HL-60 (cell line): ENCODE measurements around the gene PERP.

Source experiments
- DNase-seq, 2 experiments: peaks; one replicate each; pipeline ENCODE4 v3.0.0-alpha.2; 2010 to 2020; ENCODE audit warnings: low read depth in 1 of 2, low spot score in 1 of 2
- H3K27ac ChIP-seq: fragments of 250-450 bp; sonication (Bioruptor Pico); replicated peaks from 2 replicates; pipeline ENCODE4 v1.5.1; 2020; ENCODE audit warnings: mild to moderate bottlenecking, moderate library complexity
- H3K27me3 ChIP-seq: fragments of 250-450 bp; sonication (Bioruptor Pico); 2 replicates; pipeline ENCODE4 v1.5.1; 2021; ENCODE audit warnings: mild to moderate bottlenecking, moderate library complexity; ENCODE audit not compliant: insufficient read depth, poor library complexity, severe bottlenecking
- H3K4me3 ChIP-seq: replicated peaks from 2 replicates; pipeline ENCODE4 v1.5.1; 2011; ENCODE audit warnings: mild to moderate bottlenecking, control low read depth, low read length; ENCODE audit not compliant: insufficient read depth
- CTCF ChIP-seq: IDR thresholded peaks from one replicate; pipeline ENCODE4 v1.5.1; 2011; ENCODE audit warnings: low read length, control low read depth, inconsistent platforms; ENCODE audit not compliant: insufficient read depth
- GABPA ChIP-seq: IDR thresholded peaks from 2 replicates; pipeline ENCODE4 v1.6.1; 2012; ENCODE audit warnings: low read depth
- POLR2AphosphoS5 ChIP-seq: IDR thresholded peaks from 2 replicates; pipeline ENCODE4 v1.6.1; 2012; ENCODE audit warnings: low read depth
- REST ChIP-seq: IDR thresholded peaks from 2 replicates; pipeline ENCODE4 v1.6.1; 2012; ENCODE audit warnings: low read depth; ENCODE audit not compliant: insufficient replicate concordance
- SPI1 ChIP-seq: IDR thresholded peaks from 2 replicates; pipeline ENCODE4 v1.6.1; 2012; ENCODE audit warnings: low read depth, mild to moderate bottlenecking, borderline replicate concordance

PERP gene

GRCh38 chr6:138105446-138105845 is 1.8 kb downstream of the PERP start:
- no peak for DNase-seq
- TF ChIP-seq CTCF (no peak), SPI1 (no peak), POLR2AphosphoS5 (no peak), GABPA (no peak), REST (no peak)
- Histone ChIP-seq H3K27me3 (peaks cover 43% of the 10 kb centered on the region), H3K4me3 (no peak overlapping the region), H3K27ac (no peak overlapping the region)

- Histone ChIP-seq H3K4me3 (no peak overlapping the region), H3K27ac (no peak overlapping the region), H3K27me3 (peaks cover 43% of the 10 kb centered on the region)
- TF ChIP-seq REST, result no peak
- TF ChIP-seq CTCF, result no peak
- no peak for TF ChIP-seq GABPA
- no peak for TF ChIP-seq SPI1
- TF ChIP-seq POLR2AphosphoS5, result no peak
- DNase-seq, result no peak
These were observed 2.5 kb downstream of the PERP start for GRCh38 chr6:138104618-138105213.

GRCh38 chr6:138103871-138104270 is 3.3 kb downstream of the PERP start:
- H3K4me3 ChIP-seq, result no peak overlapping the region
- peaks cover 40% of the 10 kb centered on the region for H3K27me3 ChIP-seq
- TF ChIP-seq GABPA (no peak), POLR2AphosphoS5 (no peak), SPI1 (no peak), REST (no peak), CTCF (no peak)
- DNase-seq, result no peak
- no peak overlapping the region for H3K27ac ChIP-seq
